GM19372 (cell line): ENCODE data around the gene CELF4.

Experiments
- ATAC-seq: cut with Tn5 transposase; IDR thresholded peaks from one replicate; pipeline ENCODE4 v1.9.1; 2021; ENCODE audit warnings: mild to moderate bottlenecking, low read depth, moderate library complexity; ENCODE audit not compliant: unreplicated experiment

The CELF4 gene

GRCh38 chr18:37529863-37530262 is 35.7 kb downstream of the CELF4 start:
- ATAC-seq, result peak; percentile 94

- ATAC-seq, result no peak
Measured at GRCh38 chr18:37529296-37529695, 36.3 kb downstream of the CELF4 start.

- ATAC-seq, result no peak
Measured at GRCh38 chr18:37527395-37527794, 38.2 kb downstream of the CELF4 start.

GRCh38 chr18:37525262-37525585 is 40.4 kb downstream of the CELF4 start:
- ATAC-seq, result no peak

- no peak for ATAC-seq
Measured at GRCh38 chr18:37524498-37525261, 40.9 kb downstream of the CELF4 start.

GRCh38 chr18:37524139-37524497 is 41.5 kb downstream of the CELF4 start:
- ATAC-seq, result no peak

- no peak for ATAC-seq
Measured at GRCh38 chr18:37521510-37522465, 43.8 kb downstream of the CELF4 start.

- no peak for ATAC-seq
Measured at GRCh38 chr18:37520508-37520907, 45.1 kb downstream of the CELF4 start.

GRCh38 chr18:37519510-37520135 is 46.0 kb downstream of the CELF4 start:
- ATAC-seq, result no peak

GRCh38 chr18:37516361-37516853 is 49.2 kb downstream of the CELF4 start:
- ATAC-seq, result no peak

- ATAC-seq, result no peak
Measured at GRCh38 chr18:37514953-37515352, 50.6 kb downstream of the CELF4 start.

- ATAC-seq, result no peak
Measured at GRCh38 chr18:37512400-37512799, 53.2 kb downstream of the CELF4 start.

- no peak for ATAC-seq
Measured at GRCh38 chr18:37511721-37512298, 53.8 kb downstream of the CELF4 start.

- no peak for ATAC-seq
Measured at GRCh38 chr18:37509600-37509999, 56.0 kb downstream of the CELF4 start.

- ATAC-seq, result no peak
Measured at GRCh38 chr18:37508207-37508606, 57.4 kb downstream of the CELF4 start.

- ATAC-seq, result no peak
Measured at GRCh38 chr18:37507239-37507638, 58.4 kb downstream of the CELF4 start.

GRCh38 chr18:37506001-37506400 is 59.6 kb downstream of the CELF4 start:
- no peak for ATAC-seq

- no peak for ATAC-seq
Measured at GRCh38 chr18:37505321-37505720, 60.3 kb downstream of the CELF4 start.

- no peak for ATAC-seq
Measured at GRCh38 chr18:37502601-37503000, 63.0 kb downstream of the CELF4 start.

- no peak for ATAC-seq
Measured at GRCh38 chr18:37502036-37502435, 63.6 kb downstream of the CELF4 start.

- no peak for ATAC-seq
Measured at GRCh38 chr18:37501136-37501535, 64.5 kb downstream of the CELF4 start.
